ENCODE measurements around the gene PJA1.

DNA sequence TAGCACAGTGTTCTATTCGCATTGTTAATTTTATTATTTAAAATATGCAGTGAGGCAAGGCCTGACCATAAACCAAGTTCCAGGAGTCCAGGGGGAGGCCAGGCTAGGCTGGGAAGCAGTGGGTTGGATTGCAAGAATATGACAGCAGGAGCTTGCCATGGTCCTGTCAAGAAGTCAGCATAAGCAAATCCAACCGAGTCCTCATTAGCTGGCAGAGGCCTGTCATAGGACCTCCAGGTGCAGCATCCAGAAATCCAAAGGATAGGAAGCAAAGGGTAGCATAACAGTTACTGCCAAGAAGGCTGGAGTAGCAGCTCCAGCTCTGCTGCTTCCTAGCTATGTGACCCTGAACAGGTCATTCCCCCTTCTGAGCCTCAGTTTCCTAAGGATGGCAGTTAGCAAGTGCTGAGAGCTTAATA is 13.4 kb downstream of the PJA1 start:
- TF ChIP-seq, protein P1, sequence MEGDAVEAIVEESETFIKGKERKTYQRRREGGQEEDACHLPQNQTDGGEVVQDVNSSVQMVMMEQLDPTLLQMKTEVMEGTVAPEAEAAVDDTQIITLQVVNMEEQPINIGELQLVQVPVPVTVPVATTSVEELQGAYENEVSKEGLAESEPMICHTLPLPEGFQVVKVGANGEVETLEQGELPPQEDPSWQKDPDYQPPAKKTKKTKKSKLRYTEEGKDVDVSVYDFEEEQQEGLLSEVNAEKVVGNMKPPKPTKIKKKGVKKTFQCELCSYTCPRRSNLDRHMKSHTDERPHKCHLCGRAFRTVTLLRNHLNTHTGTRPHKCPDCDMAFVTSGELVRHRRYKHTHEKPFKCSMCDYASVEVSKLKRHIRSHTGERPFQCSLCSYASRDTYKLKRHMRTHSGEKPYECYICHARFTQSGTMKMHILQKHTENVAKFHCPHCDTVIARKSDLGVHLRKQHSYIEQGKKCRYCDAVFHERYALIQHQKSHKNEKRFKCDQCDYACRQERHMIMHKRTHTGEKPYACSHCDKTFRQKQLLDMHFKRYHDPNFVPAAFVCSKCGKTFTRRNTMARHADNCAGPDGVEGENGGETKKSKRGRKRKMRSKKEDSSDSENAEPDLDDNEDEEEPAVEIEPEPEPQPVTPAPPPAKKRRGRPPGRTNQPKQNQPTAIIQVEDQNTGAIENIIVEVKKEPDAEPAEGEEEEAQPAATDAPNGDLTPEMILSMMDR (IDR thresholded peaks at IDR 0.05) = no peak
- no peak for TF ChIP-seq POLR2A (IDR thresholded peaks at IDR 0.05)
